Measurements from ENCODE around the gene METTL21A. TPM values are rescaled to one million over a fixed set of nuclear protein-coding genes. Genes with fewer than 3 reads are reported as not detected.

The METTL21A gene
- total and polyA plus RNA-seq, 2 experiments from 2014 or later, result 86.0 to 118 TPM

GRCh38 chr2:207571370-207571769, 53.8 kb downstream of the METTL21A start:
- Mint-ChIP-seq H3K4me1 (no peaks in the 10 kb centered on the region), H3K27me3 (ENCODE audit: insufficient read depth, low read depth, poor library complexity) (no peaks in the 10 kb centered on the region), H3K9me3 (no peaks in the 10 kb centered on the region), H3K36me3 (ENCODE audit: low read depth) (peaks cover 85% of the 10 kb centered on the region), H3K27ac (no peak overlapping the region), H3K4me3 (no peak overlapping the region)
- H4K20me1 ChIP-seq (replicated peaks; ENCODE audit: insufficient read depth), result no peaks in the 10 kb centered on the region; the same call in 1 of the 2 replicates
- H3K27me3 ChIP-seq (ENCODE audit: insufficient read depth), result no peaks in the 10 kb centered on the region
- DNase-seq (ENCODE audit: low spot score) (no peak), ATAC-seq (no peak)
- H3K4me2 ChIP-seq, result no peak overlapping the region
- no peaks in the 10 kb centered on the region for H3F3A ChIP-seq (replicated peaks; ENCODE audit: low read depth)
- no peaks in the 10 kb centered on the region for H3K4me1 ChIP-seq (ENCODE audit: insufficient read depth)
- peaks cover 60% of the 10 kb centered on the region; the same call in 1 of the 2 replicates for H3K36me3 ChIP-seq (ENCODE audit: insufficient read depth)
- H3K9me2 ChIP-seq (ENCODE audit: insufficient read depth), result no peaks in the 10 kb centered on the region
- H2AFZ ChIP-seq, result no peak overlapping the region
- TF ChIP-seq, protein P1, sequence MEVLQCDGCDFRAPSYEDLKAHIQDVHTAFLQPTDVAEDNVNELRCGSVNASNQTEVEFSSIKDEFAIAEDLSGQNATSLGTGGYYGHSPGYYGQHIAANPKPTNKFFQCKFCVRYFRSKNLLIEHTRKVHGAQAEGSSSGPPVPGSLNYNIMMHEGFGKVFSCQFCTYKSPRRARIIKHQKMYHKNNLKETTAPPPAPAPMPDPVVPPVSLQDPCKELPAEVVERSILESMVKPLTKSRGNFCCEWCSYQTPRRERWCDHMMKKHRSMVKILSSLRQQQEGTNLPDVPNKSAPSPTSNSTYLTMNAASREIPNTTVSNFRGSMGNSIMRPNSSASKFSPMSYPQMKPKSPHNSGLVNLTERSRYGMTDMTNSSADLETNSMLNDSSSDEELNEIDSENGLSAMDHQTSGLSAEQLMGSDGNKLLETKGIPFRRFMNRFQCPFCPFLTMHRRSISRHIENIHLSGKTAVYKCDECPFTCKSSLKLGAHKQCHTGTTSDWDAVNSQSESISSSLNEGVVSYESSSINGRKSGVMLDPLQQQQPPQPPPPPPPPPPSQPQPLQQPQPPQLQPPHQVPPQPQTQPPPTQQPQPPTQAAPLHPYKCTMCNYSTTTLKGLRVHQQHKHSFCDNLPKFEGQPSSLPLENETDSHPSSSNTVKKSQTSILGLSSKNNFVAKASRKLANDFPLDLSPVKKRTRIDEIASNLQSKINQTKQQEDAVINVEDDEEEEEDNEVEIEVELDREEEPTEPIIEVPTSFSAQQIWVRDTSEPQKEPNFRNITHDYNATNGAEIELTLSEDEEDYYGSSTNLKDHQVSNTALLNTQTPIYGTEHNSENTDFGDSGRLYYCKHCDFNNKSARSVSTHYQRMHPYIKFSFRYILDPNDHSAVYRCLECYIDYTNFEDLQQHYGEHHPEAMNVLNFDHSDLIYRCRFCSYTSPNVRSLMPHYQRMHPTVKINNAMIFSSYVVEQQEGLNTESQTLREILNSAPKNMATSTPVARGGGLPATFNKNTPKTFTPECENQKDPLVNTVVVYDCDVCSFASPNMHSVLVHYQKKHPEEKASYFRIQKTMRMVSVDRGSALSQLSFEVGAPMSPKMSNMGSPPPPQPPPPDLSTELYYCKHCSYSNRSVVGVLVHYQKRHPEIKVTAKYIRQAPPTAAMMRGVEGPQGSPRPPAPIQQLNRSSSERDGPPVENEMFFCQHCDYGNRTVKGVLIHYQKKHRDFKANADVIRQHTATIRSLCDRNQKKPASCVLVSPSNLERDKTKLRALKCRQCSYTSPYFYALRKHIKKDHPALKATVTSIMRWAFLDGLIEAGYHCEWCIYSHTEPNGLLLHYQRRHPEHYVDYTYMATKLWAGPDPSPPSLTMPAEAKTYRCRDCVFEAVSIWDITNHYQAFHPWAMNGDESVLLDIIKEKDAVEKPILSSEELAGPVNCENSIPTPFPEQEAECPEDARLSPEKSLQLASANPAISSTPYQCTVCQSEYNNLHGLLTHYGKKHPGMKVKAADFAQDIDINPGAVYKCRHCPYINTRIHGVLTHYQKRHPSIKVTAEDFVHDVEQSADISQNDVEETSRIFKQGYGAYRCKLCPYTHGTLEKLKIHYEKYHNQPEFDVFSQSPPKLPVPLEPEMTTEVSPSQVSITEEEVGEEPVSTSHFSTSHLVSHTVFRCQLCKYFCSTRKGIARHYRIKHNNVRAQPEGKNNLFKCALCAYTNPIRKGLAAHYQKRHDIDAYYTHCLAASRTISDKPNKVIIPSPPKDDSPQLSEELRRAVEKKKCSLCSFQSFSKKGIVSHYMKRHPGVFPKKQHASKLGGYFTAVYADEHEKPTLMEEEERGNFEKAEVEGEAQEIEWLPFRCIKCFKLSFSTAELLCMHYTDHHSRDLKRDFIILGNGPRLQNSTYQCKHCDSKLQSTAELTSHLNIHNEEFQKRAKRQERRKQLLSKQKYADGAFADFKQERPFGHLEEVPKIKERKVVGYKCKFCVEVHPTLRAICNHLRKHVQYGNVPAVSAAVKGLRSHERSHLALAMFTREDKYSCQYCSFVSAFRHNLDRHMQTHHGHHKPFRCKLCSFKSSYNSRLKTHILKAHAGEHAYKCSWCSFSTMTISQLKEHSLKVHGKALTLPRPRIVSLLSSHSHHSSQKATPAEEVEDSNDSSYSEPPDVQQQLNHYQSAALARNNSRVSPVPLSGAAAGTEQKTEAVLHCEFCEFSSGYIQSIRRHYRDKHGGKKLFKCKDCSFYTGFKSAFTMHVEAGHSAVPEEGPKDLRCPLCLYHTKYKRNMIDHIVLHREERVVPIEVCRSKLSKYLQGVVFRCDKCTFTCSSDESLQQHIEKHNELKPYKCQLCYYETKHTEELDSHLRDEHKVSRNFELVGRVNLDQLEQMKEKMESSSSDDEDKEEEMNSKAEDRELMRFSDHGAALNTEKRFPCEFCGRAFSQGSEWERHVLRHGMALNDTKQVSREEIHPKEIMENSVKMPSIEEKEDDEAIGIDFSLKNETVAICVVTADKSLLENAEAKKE (CRISPR knock-in tag; IDR thresholded peaks at IDR 0.05), result no peak
- no peak for TF ChIP-seq STAT1 (IDR thresholded peaks at IDR 0.05; ENCODE audit: unreplicated experiment)
- no peak for TF ChIP-seq JUNB (IDR thresholded peaks at IDR 0.05; ENCODE audit: unreplicated experiment)
- no peak for TF ChIP-seq CREB1 (CRISPR knock-in tag; IDR thresholded peaks at IDR 0.05; ENCODE audit: low read depth)
- no peak for TF ChIP-seq ZNF114 (CRISPR knock-in tag; IDR thresholded peaks at IDR 0.05)
- no peak for TF ChIP-seq POLR2AphosphoS5 (IDR thresholded peaks at IDR 0.05; ENCODE audit: low read depth)
- no peak for TF ChIP-seq ETS1 (IDR thresholded peaks at IDR 0.05)
- TF ChIP-seq REST (IDR thresholded peaks at IDR 0.05; ENCODE audit: unreplicated experiment), result no peak
- TF ChIP-seq EZH2 (IDR thresholded peaks at IDR 0.05; ENCODE audit: low read depth, unreplicated experiment), result no peak
- TF ChIP-seq, protein P2, sequence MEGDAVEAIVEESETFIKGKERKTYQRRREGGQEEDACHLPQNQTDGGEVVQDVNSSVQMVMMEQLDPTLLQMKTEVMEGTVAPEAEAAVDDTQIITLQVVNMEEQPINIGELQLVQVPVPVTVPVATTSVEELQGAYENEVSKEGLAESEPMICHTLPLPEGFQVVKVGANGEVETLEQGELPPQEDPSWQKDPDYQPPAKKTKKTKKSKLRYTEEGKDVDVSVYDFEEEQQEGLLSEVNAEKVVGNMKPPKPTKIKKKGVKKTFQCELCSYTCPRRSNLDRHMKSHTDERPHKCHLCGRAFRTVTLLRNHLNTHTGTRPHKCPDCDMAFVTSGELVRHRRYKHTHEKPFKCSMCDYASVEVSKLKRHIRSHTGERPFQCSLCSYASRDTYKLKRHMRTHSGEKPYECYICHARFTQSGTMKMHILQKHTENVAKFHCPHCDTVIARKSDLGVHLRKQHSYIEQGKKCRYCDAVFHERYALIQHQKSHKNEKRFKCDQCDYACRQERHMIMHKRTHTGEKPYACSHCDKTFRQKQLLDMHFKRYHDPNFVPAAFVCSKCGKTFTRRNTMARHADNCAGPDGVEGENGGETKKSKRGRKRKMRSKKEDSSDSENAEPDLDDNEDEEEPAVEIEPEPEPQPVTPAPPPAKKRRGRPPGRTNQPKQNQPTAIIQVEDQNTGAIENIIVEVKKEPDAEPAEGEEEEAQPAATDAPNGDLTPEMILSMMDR (conservative IDR thresholded peaks at IDR 0.05; ENCODE audit: low read depth in 2 of 2), result no peak
- no peak for TF ChIP-seq ZNF331 (CRISPR knock-in tag; IDR thresholded peaks at IDR 0.05; ENCODE audit: low read depth)
- no peak for TF ChIP-seq EZH2phosphoT487 (IDR thresholded peaks at IDR 0.05; ENCODE audit: unreplicated experiment)
- TF ChIP-seq NANOG (IDR thresholded peaks at IDR 0.05; ENCODE audit: borderline replicate concordance), result no peak
- 0 out of 2 replicates have a peak, but pooled peaks cover 6% of the 10 kb centered on the region for H3K79me2 ChIP-seq (replicated peaks; ENCODE audit: insufficient read depth)
- no peak overlapping the region for H3K4me3 ChIP-seq
- H3K27ac ChIP-seq (ENCODE audit: low read depth), result no peak overlapping the region
